HuH-7.5 (cell line): ENCODE data around the gene SMYD4.

ENCODE experiments used
- DNase-seq: peaks from one replicate; pipeline ENCODE4 v3.0.0; 2011; ENCODE audit warnings: low spot score

Gene SMYD4

DNA sequence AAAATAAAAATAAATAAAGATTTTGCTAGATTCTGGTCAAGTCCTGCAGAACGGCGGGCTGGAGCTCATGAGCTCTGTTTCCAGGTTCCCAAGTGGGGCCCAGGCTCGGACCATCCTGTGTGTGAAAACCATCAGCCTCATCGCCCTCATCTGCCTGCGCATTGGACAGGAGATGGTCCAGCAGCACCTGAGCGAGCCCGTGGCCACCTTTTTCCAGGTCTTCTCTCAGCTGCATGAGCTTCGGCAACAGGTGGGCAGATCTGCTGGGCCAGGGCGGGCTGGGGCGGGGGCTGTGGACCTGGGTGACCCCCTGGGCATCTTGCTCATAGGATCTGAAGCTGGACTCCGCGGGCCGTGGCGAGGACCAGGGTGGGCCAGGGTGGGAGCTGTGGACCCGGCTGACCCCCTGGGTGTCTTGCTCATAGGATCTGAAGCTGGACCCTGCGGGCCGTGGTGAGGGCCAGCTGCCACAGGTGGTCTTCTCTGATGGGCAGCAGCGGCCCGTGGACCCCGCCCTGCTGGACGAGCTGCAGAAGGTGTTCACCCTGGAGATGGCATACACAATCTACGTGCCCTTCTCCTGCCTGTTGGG lies 97.4 kb downstream of the SMYD4 start:
- no peak for DNase-seq

DNA sequence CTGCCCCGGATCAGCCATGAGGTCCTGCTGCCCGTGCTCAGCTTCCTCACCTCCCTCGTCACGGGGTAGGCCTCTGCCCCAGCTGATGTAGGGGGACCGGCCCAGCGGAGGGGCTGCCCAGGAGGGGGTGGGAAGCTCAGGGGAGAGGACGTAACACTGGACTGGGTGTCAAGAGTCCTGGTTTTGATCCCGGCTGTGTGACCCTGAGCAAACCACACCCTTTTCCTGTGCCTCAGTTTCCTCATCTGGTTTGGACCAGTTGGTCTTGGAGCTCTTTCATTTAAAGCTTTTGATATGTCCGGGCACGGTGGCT lies 98.6 kb downstream of the SMYD4 start:
- no peak for DNase-seq

DNA sequence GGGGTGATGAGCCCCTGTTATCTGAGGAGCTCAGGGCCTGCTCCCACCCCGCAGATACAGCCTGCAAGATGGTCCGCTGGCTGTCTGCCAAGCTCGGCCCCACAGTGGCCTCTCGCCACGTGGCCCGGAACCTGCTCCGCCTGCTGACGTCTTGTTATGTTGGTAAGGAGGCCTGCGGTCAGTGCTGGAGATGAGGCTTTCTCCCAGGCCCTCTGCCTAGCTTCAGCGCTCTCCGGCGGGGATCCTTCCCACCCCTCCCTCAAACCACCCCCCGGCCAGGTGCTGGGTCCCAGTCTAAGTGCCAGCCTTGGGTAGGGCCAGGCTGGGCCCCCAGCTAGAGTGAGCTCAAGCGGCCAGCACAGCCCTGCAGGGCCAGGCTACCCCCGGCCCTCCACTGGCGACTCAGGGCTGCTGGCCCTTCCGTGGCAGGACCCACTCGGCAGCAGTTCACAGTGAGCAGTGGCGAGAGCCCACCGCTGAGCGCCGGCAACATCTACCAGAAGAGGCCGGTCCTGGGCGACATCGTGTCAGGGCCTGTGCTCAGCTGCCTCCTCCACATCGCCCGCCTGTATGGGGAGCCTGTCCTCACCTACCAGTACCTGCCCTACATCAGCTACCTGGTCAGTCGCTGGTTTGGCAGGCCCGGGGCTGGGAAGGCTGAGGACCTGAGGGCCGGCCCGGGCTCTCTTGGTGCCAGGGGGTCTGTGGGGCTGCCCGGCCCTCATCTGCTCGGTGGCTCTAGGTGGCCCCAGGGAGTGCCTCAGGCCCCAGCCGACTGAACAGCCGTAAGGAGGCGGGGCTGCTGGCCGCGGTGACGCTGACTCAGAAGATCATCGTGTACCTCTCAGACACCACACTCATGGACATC lies 99.1 kb downstream of the SMYD4 start:
- DNase-seq, result no peak

DNA sequence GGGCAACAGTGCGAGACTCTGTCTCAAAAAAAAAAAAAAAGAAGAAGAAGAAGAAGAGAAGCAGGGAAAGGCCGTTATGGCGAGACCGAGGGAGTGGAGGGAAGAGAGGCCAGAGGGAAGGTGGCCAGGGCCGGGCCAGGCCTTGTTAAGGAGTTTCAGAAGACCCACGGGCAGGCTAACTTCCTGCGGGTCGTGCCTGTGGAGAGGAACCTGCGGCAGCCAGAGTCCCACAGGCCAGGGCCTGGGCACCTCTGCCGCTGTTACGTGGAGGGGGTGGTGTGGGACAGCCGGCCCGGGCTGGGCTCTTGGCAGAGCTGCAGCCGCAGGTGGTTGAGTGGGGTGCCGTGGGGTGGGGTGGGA lies 99.8 kb downstream of the SMYD4 start:
- DNase-seq, result no peak
